GM23338 (cell line): Measurements from ENCODE around the gene ANO7.

Source experiments
- POLR2AphosphoS5 ChIP-seq: IDR thresholded peaks from 2 replicates; pipeline ENCODE4 v1.6.1; 2016; ENCODE audit warnings: antibody characterized with exemption, low read depth
- TF ChIP-seq, protein P1 (sequence below), 2 experiments: fragments of 200-600 bp in 1 of 2; sonication (generic) in 1 of 2; conservative IDR thresholded peaks; 2 replicates each; pipeline versions ENCODE4 v1.5.1 to v1.6.1; 2016 to 2017; ENCODE audit warnings: antibody characterized with exemption in 2 of 2, low read depth in 2 of 2, mild to moderate bottlenecking in 2 of 2, moderate library complexity in 1 of 2

- TF ChIP-seq POLR2AphosphoS5, result no peak
- TF ChIP-seq, protein P1, sequence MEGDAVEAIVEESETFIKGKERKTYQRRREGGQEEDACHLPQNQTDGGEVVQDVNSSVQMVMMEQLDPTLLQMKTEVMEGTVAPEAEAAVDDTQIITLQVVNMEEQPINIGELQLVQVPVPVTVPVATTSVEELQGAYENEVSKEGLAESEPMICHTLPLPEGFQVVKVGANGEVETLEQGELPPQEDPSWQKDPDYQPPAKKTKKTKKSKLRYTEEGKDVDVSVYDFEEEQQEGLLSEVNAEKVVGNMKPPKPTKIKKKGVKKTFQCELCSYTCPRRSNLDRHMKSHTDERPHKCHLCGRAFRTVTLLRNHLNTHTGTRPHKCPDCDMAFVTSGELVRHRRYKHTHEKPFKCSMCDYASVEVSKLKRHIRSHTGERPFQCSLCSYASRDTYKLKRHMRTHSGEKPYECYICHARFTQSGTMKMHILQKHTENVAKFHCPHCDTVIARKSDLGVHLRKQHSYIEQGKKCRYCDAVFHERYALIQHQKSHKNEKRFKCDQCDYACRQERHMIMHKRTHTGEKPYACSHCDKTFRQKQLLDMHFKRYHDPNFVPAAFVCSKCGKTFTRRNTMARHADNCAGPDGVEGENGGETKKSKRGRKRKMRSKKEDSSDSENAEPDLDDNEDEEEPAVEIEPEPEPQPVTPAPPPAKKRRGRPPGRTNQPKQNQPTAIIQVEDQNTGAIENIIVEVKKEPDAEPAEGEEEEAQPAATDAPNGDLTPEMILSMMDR (conservative IDR thresholded peaks at IDR 0.05; ENCODE audit: low read depth in 2 of 2), result no peak
These were observed 20.1 kb upstream of the ANO7 start for GRCh38 chr2:241168366-241168765.
